K562 (cell line): ENCODE results near the gene ATP5MC3. TPM values are rescaled to one million over a fixed set of nuclear protein-coding genes. Genes with fewer than 3 reads are reported as not detected.

Source experiments
- CBFA2T3 ChIP-seq: fragments of 450-650 bp; IDR thresholded peaks from 2 replicates; pipeline ENCODE4 v1.6.1; 2017
- CEBPB ChIP-seq: fragments of 450-650 bp; IDR thresholded peaks from 2 replicates; pipeline ENCODE4 v1.6.1; 2016; ENCODE audit warnings: missing genetic modification characterization, missing compliant biosample characterization
- E2F4 ChIP-seq: sonication (generic); formaldehyde crosslinking; IDR thresholded peaks from 2 replicates; pipeline ENCODE4 v1.8.0; 2022; ENCODE audit warnings: mild to moderate bottlenecking, low read depth, missing genetic modification reagents
- E2F6 ChIP-seq, 2 experiments: IDR thresholded peaks; 2 replicates each; pipeline ENCODE4 v1.6.1; 2011; ENCODE audit warnings: borderline replicate concordance in 1 of 2, control low read depth in 1 of 2, low read depth in 1 of 2, low read length in 1 of 2, mild to moderate bottlenecking in 1 of 2, mixed read lengths in 1 of 2, moderate library complexity in 1 of 2; ENCODE audit not compliant: insufficient read depth in 1 of 2, insufficient read length in 1 of 2, poor library complexity in 1 of 2, severe bottlenecking in 1 of 2; ENCODE audit errors: extremely low read depth in 1 of 2
- FOXJ2 ChIP-seq: fragments of 200-800 bp; sonication (Bioruptor generic); IDR thresholded peaks from 2 replicates; pipeline ENCODE4 v1.6.1; 2016; ENCODE audit warnings: missing genetic modification characterization, missing compliant biosample characterization
- FOXP4 ChIP-seq: sonication (generic); formaldehyde crosslinking; IDR thresholded peaks from 2 replicates; pipeline ENCODE4 v1.8.0; 2022; ENCODE audit warnings: mild to moderate bottlenecking, missing genetic modification reagents, borderline replicate concordance
- GABPB2 ChIP-seq: fragments of 250-450 bp; sonication (Bioruptor Pico); conservative IDR thresholded peaks from 2 replicates; pipeline ENCODE4 v1.5.1; 2021; ENCODE audit warnings: mild to moderate bottlenecking
- KAT2B ChIP-seq: IDR thresholded peaks from one replicate; pipeline ENCODE4 v1.6.1; 2012; ENCODE audit warnings: low read depth, mild to moderate bottlenecking, control low read depth, inconsistent platforms, low read length, moderate library complexity
- L3MBTL2 ChIP-seq: fragments of 450-650 bp; IDR thresholded peaks from 2 replicates; pipeline ENCODE4 v1.6.1; 2016; ENCODE audit warnings: mild to moderate bottlenecking, moderate library complexity
- MTA2 ChIP-seq: fragments of 450-650 bp; IDR thresholded peaks from 2 replicates; pipeline ENCODE4 v1.6.1; 2016; ENCODE audit warnings: low read depth
- PCBP1 ChIP-seq: fragments of 200-400 bp; formaldehyde crosslinking; IDR thresholded peaks from 2 replicates; pipeline ENCODE4 v1.6.1; 2018; ENCODE audit warnings: mild to moderate bottlenecking, low read depth, low read length; ENCODE audit not compliant: poor library complexity, severe bottlenecking
- RB1 ChIP-seq: fragments of 450-650 bp; IDR thresholded peaks from 2 replicates; pipeline ENCODE4 v1.6.1; 2017; ENCODE audit warnings: low read depth, mild to moderate bottlenecking
- RERE ChIP-seq: sonication (generic); formaldehyde crosslinking; IDR thresholded peaks from 2 replicates; pipeline ENCODE4 v1.8.0; 2023; ENCODE audit warnings: missing genetic modification reagents, mild to moderate bottlenecking, borderline replicate concordance
- SMAD1 ChIP-seq: fragments of 150-350 bp; IDR thresholded peaks from 2 replicates; pipeline ENCODE4 v1.6.1; 2014; ENCODE audit warnings: low read length, low read depth; ENCODE audit not compliant: partially characterized antibody
- SMARCC2 ChIP-seq: fragments of 450-650 bp; IDR thresholded peaks from 2 replicates; pipeline ENCODE4 v1.6.1; 2017; ENCODE audit warnings: antibody characterized with exemption, moderate library complexity, mild to moderate bottlenecking, low read depth
- SP2 ChIP-seq: IDR thresholded peaks from 2 replicates; pipeline ENCODE4 v1.6.1; 2011; ENCODE audit warnings: mild to moderate bottlenecking, low read depth, low read length, moderate library complexity; ENCODE audit not compliant: poor library complexity, severe bottlenecking; ENCODE audit errors: extremely low read depth
- TCF15 ChIP-seq: fragments of 250-450 bp; sonication (Bioruptor Pico); IDR thresholded peaks from 2 replicates; pipeline ENCODE4 v1.8.0; 2022; ENCODE audit warnings: moderate library complexity, mild to moderate bottlenecking, inconsistent platforms
- XRCC5 ChIP-seq: fragments of 200-400 bp; formaldehyde crosslinking; IDR thresholded peaks from 2 replicates; pipeline ENCODE4 v1.6.1; 2017; ENCODE audit warnings: low read depth, mild to moderate bottlenecking, low read length
- polyA plus RNA-seq, 8 experiments: library from polyadenylated mRNA; depleted of rRNA in 4 of 8; stranded (reverse) in 5 of 8; unstranded in 3 of 8; fragments of >200 nt; fragmentation: Nextera tagmentation in 2 of 8; fragmentation: Illumina TruSeq in 1 of 8; extraction: Ambion mirVana in 2 of 8; extraction: Trizol in 1 of 8; gene quantifications; 2 replicates each; pipeline versions ENCODE4 v1.2.1 to v1.2.3, GENCODE V29; 2011 to 2014; ENCODE audit warnings: inconsistent platforms in 1 of 8, missing spikeins in 1 of 8
- total RNA-seq, 7 experiments: library from RNA; depleted of rRNA in 6 of 7; stranded (reverse); fragments of >200 nt in 6 of 7; fragmentation: Illumina TruSeq in 2 of 7; extraction: Trizol in 2 of 7; gene quantifications; 2 replicates each; pipeline versions ENCODE4 v1.2.1 to v1.2.3, GENCODE V29; 2011 to 2021; ENCODE audit warnings: low replicate concordance in 1 of 7

ATP5MC3 gene
- total and polyA plus RNA-seq, 9 of the 15 experiments (the other 6 are each of a cell fraction or from before 2014, with no cell fraction given): 423 to 2,565 (median 1,012) TPM

GRCh38 chr2:175180701-175181103 is 808 bp downstream of the ATP5MC3 start (continued):
- TF ChIP-seq RB1 (0 out of 2 replicates have a peak, but pooled peaks have one; percentile 30), FOXJ2 (tag) (no peak), FOXP4 (CRISPR knock-in tag) (peak; percentile 94), SMARCC2 (no peak), TCF15 (CRISPR knock-in tag) (no peak), GABPB2 (CRISPR knock-in tag) (no peak), XRCC5 (peak; percentile 64; the same call in 1 of the 2 replicates), PCBP1 (no peak), RERE (CRISPR knock-in tag) (no peak), L3MBTL2 (peak; percentile 24; the same call in 1 of the 2 replicates), E2F6 (IDR thresholded peaks at IDR 0.05; ENCODE audit: borderline replicate concordance in 1 of 2, extremely low read depth in 1 of 2, insufficient read depth in 1 of 2, insufficient read length in 1 of 2, low read depth in 1 of 2, low read length in 1 of 2, poor library complexity in 1 of 2, severe bottlenecking in 1 of 2) (peak in 1 of 2 experiments; percentile 35), KAT2B (no peak), CEBPB (tag) (no peak), SMAD1 (no peak), MTA2 (no peak), CBFA2T3 (no peak), SP2 (no peak), E2F4 (CRISPR knock-in tag) (no peak)
